Karpas-422 (cell line): ENCODE results near the gene EML2. TPM values are rescaled to one million over a fixed set of nuclear protein-coding genes. Genes with fewer than 3 reads are reported as not detected.
A peak's percentile ranks its signal among the peaks of the same experiment; 100 is the strongest.

Experiments
- DNase-seq: peaks from one replicate; pipeline ENCODE4 v3.0.0-alpha.2; 2015
- H2AFZ ChIP-seq: fragments of 200-600 bp; sonication (generic); 2 replicates; pipeline ENCODE4 v1.6.1; 2014; ENCODE audit warnings: antibody characterized with exemption, low read length, mixed read lengths
- H3K27ac ChIP-seq: fragments of 200-600 bp; sonication (generic); 2 replicates; pipeline ENCODE4 v1.5.1; 2014; ENCODE audit warnings: mild to moderate bottlenecking, low read length, moderate library complexity
- H3K27me3 ChIP-seq: fragments of 200-600 bp; sonication (generic); 2 replicates; pipeline ENCODE4 v1.6.1; 2014; ENCODE audit warnings: low read length, mixed read lengths
- H3K36me3 ChIP-seq: fragments of 200-600 bp; sonication (generic); 2 replicates; pipeline ENCODE4 v1.6.1; 2014; ENCODE audit warnings: low read length, mixed read lengths; ENCODE audit not compliant: insufficient read depth
- H3K4me1 ChIP-seq: fragments of 200-600 bp; sonication (generic); 2 replicates; pipeline ENCODE4 v1.6.1; 2014; ENCODE audit warnings: mild to moderate bottlenecking, low read length, mixed read lengths
- H3K4me2 ChIP-seq: fragments of 200-600 bp; sonication (generic); 2 replicates; pipeline ENCODE4 v1.6.1; 2014; ENCODE audit warnings: low read length, low read depth, mild to moderate bottlenecking; ENCODE audit not compliant: poor library complexity, severe bottlenecking
- H3K4me3 ChIP-seq: fragments of 200-600 bp; sonication (generic); 2 replicates; pipeline ENCODE4 v1.5.1; 2014; ENCODE audit warnings: mild to moderate bottlenecking, antibody characterized with exemption, low read length, mixed read lengths
- H3K79me2 ChIP-seq: fragments of 200-600 bp; sonication (generic); 2 replicates; pipeline ENCODE4 v1.6.1; 2014; ENCODE audit warnings: mild to moderate bottlenecking, low read length, mixed read lengths
- H3K9ac ChIP-seq: fragments of 200-600 bp; sonication (generic); 2 replicates; pipeline ENCODE4 v1.6.0; 2014; ENCODE audit warnings: low read length
- H3K9me2 ChIP-seq: fragments of 200-600 bp; sonication (generic), shearing (Covaris generic); replicated peaks from 2 replicates; pipeline ENCODE4 v1.6.0; 2014; ENCODE audit warnings: mild to moderate bottlenecking, low read length, moderate library complexity; ENCODE audit not compliant: insufficient read depth
- H3K9me3 ChIP-seq: fragments of 300-700, 200-600 bp; sonication (generic); 2 replicates; pipeline ENCODE4 v1.6.1; 2014; ENCODE audit warnings: low read length, mixed read lengths
- H4K20me1 ChIP-seq: fragments of 200-600 bp; sonication (generic); 2 replicates; pipeline ENCODE4 v1.6.1; 2014; ENCODE audit warnings: mild to moderate bottlenecking, antibody characterized with exemption, low read length, low read depth; ENCODE audit not compliant: insufficient read depth
- total RNA-seq: library from RNA; depleted of rRNA; stranded (reverse); fragments of >200 nt; shearing (Covaris generic); gene quantifications from 2 replicates; pipeline ENCODE4 v1.2.3, GENCODE V29; 2014; ENCODE audit warnings: low replicate concordance

Gene EML2
- total RNA-seq, 1 experiment from 2014 or later = 40.3 TPM

DNA sequence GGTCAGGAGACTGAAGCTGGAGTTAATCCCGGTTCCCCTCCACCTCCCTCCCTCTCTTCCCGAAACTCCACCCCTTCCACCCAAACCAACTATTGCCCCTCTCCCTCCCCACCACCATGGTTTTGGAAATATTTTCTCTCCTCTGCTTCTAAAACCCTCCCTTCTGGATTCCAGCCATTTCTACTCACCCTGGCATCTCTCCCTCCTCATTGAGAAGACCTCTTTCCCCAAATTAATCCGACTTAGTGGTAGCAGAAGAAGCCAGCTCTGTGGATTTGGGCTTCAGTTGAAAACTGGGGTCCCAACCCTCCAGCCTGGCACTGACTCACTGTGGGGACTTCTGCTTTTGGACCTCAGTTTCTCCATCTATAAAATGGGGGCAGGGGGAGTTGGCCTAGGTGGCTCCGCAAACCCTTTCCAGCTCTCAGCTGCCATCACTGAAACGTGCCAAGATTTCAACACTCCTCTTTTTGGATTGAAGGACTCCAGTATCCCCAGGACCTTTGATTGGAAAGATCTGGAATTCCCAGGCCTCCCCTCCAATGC is 38.8 kb downstream of the EML2 start:
- H3K36me3 ChIP-seq = no peaks in the 10 kb centered on the region
- no peak overlapping the region for H2AFZ ChIP-seq
- H4K20me1 ChIP-seq = no peaks in the 10 kb centered on the region
- H3K4me2 ChIP-seq = no peak overlapping the region
- H3K27me3 ChIP-seq = no peaks in the 10 kb centered on the region
- no peaks in the 10 kb centered on the region for H3K9me3 ChIP-seq
- H3K4me3 ChIP-seq = no peak overlapping the region
- no peak overlapping the region for H3K9ac ChIP-seq
- DNase-seq = no peak
- no peaks in the 10 kb centered on the region for H3K79me2 ChIP-seq
- H3K27ac ChIP-seq = no peak overlapping the region
- peaks cover 24% of the 10 kb centered on the region for H3K4me1 ChIP-seq
- H3K9me2 ChIP-seq = no peaks in the 10 kb centered on the region

DNA sequence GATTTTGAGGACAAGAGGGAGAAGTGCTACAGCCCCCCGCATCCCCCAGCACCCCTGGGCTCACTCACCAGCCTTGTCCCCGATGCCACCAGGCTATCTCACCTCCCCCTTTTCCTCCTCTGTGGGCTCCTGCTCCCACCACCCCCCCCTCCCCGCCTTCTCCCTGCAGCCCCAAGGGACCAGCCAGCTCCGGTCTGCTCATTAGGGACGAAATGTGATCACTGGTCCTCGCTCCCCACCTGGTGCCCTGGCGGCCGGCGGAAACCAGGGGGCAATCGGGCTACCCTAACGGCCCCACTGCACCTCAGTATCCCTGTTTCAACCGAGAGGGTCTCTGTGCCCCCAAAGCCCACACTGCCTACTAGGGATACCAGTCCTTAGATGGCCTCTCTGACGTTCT is 39.9 kb downstream of the EML2 start:
- Histone ChIP-seq H3K27ac (no peak overlapping the region), H3K9ac (peak overlapping the region; percentile 63), H3K79me2 (no peaks in the 10 kb centered on the region), H4K20me1 (no peaks in the 10 kb centered on the region), H3K4me2 (peak overlapping the region; percentile 66), H3K9me3 (no peaks in the 10 kb centered on the region), H3K27me3 (no peaks in the 10 kb centered on the region), H2AFZ (peak overlapping the region; percentile 70; the same call in 1 of the 2 replicates), H3K36me3 (no peaks in the 10 kb centered on the region), H3K4me1 (peaks cover 24% of the 10 kb centered on the region), H3K4me3 (peak overlapping the region; percentile 55; the same call in 1 of the 2 replicates), H3K9me2 (no peaks in the 10 kb centered on the region)
- DNase-seq = no peak

GRCh38 chr19:45598267-45599001 is 40.8 kb downstream of the EML2 start:
- peak overlapping the region; percentile 63 for H3K9ac ChIP-seq
- H3K27me3 ChIP-seq = no peaks in the 10 kb centered on the region
- no peak overlapping the region for H3K27ac ChIP-seq
- H3K4me2 ChIP-seq = peak overlapping the region; percentile 66
- H3K4me3 ChIP-seq = peak overlapping the region; percentile 55; the same call in 1 of the 2 replicates
- no peaks in the 10 kb centered on the region for H4K20me1 ChIP-seq
- H3K79me2 ChIP-seq = no peaks in the 10 kb centered on the region
- H3K36me3 ChIP-seq = no peaks in the 10 kb centered on the region
- H3K4me1 ChIP-seq = peaks cover 24% of the 10 kb centered on the region
- DNase-seq = peak; percentile 66
- no peaks in the 10 kb centered on the region for H3K9me3 ChIP-seq
- peak overlapping the region; percentile 84 for H2AFZ ChIP-seq
- H3K9me2 ChIP-seq = no peaks in the 10 kb centered on the region

DNA sequence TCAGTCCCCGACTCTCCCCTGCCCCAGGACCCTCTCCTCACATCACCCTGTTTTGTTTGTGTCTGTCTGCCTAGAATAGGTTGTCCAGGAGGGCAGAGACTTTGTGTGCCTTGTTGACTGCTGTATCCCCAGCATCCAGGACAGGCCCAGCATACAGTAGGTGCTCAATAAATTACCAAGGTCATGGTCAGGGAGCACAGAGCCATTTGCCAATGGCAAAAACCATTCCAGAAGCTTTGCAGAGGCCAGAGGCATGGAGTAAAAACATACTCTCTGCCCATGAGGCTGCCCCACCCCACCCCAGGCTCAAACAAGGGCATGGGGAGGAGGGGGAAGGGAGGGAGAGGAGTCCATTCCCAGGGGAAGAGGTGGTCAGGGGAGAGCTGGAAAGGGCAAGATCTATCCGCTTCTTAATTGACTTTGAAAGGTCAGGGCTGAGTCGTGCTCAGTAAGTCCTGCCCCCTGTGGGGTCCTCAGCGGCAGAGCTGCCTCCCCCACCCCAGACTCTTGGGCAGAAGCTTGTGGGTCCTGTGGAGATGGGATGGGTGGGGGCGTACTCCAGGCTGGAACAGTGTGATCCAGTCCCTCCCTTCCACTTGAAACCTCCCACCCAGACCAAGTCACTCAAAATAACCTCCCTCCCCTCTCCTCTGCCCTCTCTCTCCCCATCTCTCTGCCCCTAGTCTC is 41.6 kb downstream of the EML2 start:
- no peaks in the 10 kb centered on the region for H3K79me2 ChIP-seq
- peaks cover 24% of the 10 kb centered on the region for H3K4me1 ChIP-seq
- H4K20me1 ChIP-seq = no peaks in the 10 kb centered on the region
- no peak overlapping the region for H3K4me2 ChIP-seq
- no peaks in the 10 kb centered on the region for H3K27me3 ChIP-seq
- H3K9me3 ChIP-seq = no peaks in the 10 kb centered on the region
- peak overlapping the region; percentile 63; the same call in 1 of the 2 replicates for H3K9ac ChIP-seq
- H2AFZ ChIP-seq = no peak overlapping the region
- no peak overlapping the region for H3K27ac ChIP-seq
- H3K4me3 ChIP-seq = no peak overlapping the region
- H3K36me3 ChIP-seq = no peaks in the 10 kb centered on the region
- H3K9me2 ChIP-seq = no peaks in the 10 kb centered on the region
- no peak for DNase-seq

DNA sequence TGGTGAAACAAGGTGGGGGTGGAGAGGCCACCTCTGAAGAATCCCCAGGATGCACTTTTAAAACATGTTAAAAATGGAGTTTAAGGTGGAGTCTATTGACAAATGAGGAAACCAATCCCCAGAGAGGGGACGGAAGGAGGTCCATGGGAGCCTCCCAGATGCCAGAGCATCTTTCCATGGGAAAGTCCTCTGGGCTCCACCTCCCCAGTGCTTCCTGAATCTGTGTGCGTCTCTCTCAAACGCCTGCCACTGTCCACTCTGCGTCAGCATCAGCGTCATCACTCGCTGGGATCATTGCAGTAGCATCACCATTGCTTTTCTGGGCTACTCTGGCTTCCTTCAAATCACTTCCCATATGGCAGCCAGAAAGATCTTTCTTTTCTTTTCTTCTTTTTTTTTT is 43.4 kb downstream of the EML2 start:
- Histone ChIP-seq H3K27me3 (no peaks in the 10 kb centered on the region), H3K36me3 (no peaks in the 10 kb centered on the region), H3K4me3 (no peak overlapping the region), H3K27ac (no peak overlapping the region), H3K9ac (no peak overlapping the region), H3K9me2 (no peaks in the 10 kb centered on the region), H3K4me2 (no peak overlapping the region), H2AFZ (no peak overlapping the region), H3K9me3 (no peaks in the 10 kb centered on the region), H3K4me1 (peaks cover 24% of the 10 kb centered on the region), H3K79me2 (no peaks in the 10 kb centered on the region), H4K20me1 (no peaks in the 10 kb centered on the region)
- no peak for DNase-seq

GRCh38 chr19:45593520-45593919 is 45.7 kb downstream of the EML2 start:
- Histone ChIP-seq H3K9ac (no peak overlapping the region), H4K20me1 (no peaks in the 10 kb centered on the region), H3K27ac (no peak overlapping the region), H3K4me1 (peaks cover 10% of the 10 kb centered on the region), H3K9me3 (no peaks in the 10 kb centered on the region), H3K9me2 (no peaks in the 10 kb centered on the region), H3K27me3 (no peaks in the 10 kb centered on the region), H2AFZ (no peak overlapping the region), H3K4me2 (no peak overlapping the region), H3K79me2 (no peaks in the 10 kb centered on the region), H3K4me3 (no peak overlapping the region), H3K36me3 (no peaks in the 10 kb centered on the region)
- no peak for DNase-seq

GRCh38 chr19:45592366-45592765 is 46.8 kb downstream of the EML2 start:
- no peaks in the 10 kb centered on the region for H3K9me3 ChIP-seq
- no peaks in the 10 kb centered on the region for H4K20me1 ChIP-seq
- H3K27me3 ChIP-seq = no peaks in the 10 kb centered on the region
- peaks cover 4% of the 10 kb centered on the region; the same call in 1 of the 2 replicates for H3K4me1 ChIP-seq
- no peak overlapping the region for H3K4me2 ChIP-seq
- no peak overlapping the region for H3K9ac ChIP-seq
- no peak overlapping the region for H3K27ac ChIP-seq
- H2AFZ ChIP-seq = no peak overlapping the region
- H3K79me2 ChIP-seq = no peaks in the 10 kb centered on the region
- no peaks in the 10 kb centered on the region for H3K36me3 ChIP-seq
- H3K9me2 ChIP-seq = no peaks in the 10 kb centered on the region
- no peak for DNase-seq
- no peak overlapping the region for H3K4me3 ChIP-seq

GRCh38 chr19:45591638-45592005 is 47.6 kb downstream of the EML2 start:
- Histone ChIP-seq H3K9ac (no peak overlapping the region), H3K9me3 (no peaks in the 10 kb centered on the region), H3K79me2 (no peaks in the 10 kb centered on the region), H3K27ac (no peak overlapping the region), H4K20me1 (no peaks in the 10 kb centered on the region), H3K27me3 (no peaks in the 10 kb centered on the region), H3K9me2 (no peaks in the 10 kb centered on the region), H2AFZ (no peak overlapping the region), H3K4me2 (no peak overlapping the region), H3K4me1 (peaks cover 4% of the 10 kb centered on the region; the same call in 1 of the 2 replicates), H3K4me3 (no peak overlapping the region), H3K36me3 (no peaks in the 10 kb centered on the region)
- DNase-seq = no peak
